ENCODE results near the gene NEIL1.

- TF ChIP-seq EP300 (IDR thresholded peaks at IDR 0.05; ENCODE audit: low read depth) (no peak), CTCF (IDR thresholded peaks at IDR 0.05) (no peak), POLR2AphosphoS5 (IDR thresholded peaks at IDR 0.05) (no peak)
Measured at GRCh38 chr15:75397494-75397893, 50.7 kb downstream of the NEIL1 start.
